HEK293T (cell line): ENCODE results near the gene RPS15A.
A peak's percentile ranks its signal among the peaks of the same experiment; 100 is the strongest.

Experiments
- CTCF ChIA-PET: fragments of 350-600 bp; formaldehyde crosslinking; extraction: SDS; loops from one replicate; lab custom pipeline; 2021; ENCODE audit warnings: antibody characterized with exemption, inconsistent platforms; lab: Yijun Ruan, JAX
- POLR2A ChIA-PET: fragments of 350-600 bp; formaldehyde crosslinking; extraction: SDS; loops from one replicate; lab custom pipeline; 2020; ENCODE audit warnings: antibody characterized with exemption, inconsistent platforms; lab: Yijun Ruan, JAX
- DNase-seq: peaks from one replicate; pipeline ENCODE4 v3.0.0; 2012; ENCODE audit warnings: mixed read lengths; ENCODE audit errors: extremely low spot score
- ARNT ChIP-seq: fragments of 450-650 bp; IDR thresholded peaks from 2 replicates; pipeline ENCODE4 v1.6.1; 2017; ENCODE audit warnings: mild to moderate bottlenecking
- BHLHE40 ChIP-seq: fragments of 450-650 bp; IDR thresholded peaks from 2 replicates; pipeline ENCODE4 v1.6.1; 2016; ENCODE audit warnings: mild to moderate bottlenecking, moderate library complexity, borderline replicate concordance
- CTBP1 ChIP-seq: fragments of 450-650 bp; IDR thresholded peaks from 2 replicates; pipeline ENCODE4 v1.6.1; 2016; ENCODE audit warnings: borderline replicate concordance
- ELF4 ChIP-seq: fragments of 450-650 bp; IDR thresholded peaks from 2 replicates; pipeline ENCODE4 v1.6.1; 2017; ENCODE audit warnings: antibody characterized with exemption
- FOXA1 ChIP-seq: fragments of 450-650 bp; IDR thresholded peaks from 2 replicates; pipeline ENCODE4 v1.6.1; 2016; ENCODE audit warnings: mild to moderate bottlenecking
- FOXK2 ChIP-seq: fragments of 450-650 bp; IDR thresholded peaks from 2 replicates; pipeline ENCODE4 v1.6.1; 2016; ENCODE audit warnings: mild to moderate bottlenecking
- FOXM1 ChIP-seq: fragments of 450-650 bp; IDR thresholded peaks from 2 replicates; pipeline ENCODE4 v1.6.1; 2017; ENCODE audit warnings: mild to moderate bottlenecking, borderline replicate concordance
- HDGF ChIP-seq: fragments of 450-650 bp; IDR thresholded peaks from 2 replicates; pipeline ENCODE4 v1.6.1; 2017; ENCODE audit warnings: antibody characterized with exemption, borderline replicate concordance
- L3MBTL2 ChIP-seq: fragments of 450-650 bp; conservative IDR thresholded peaks from 2 replicates; pipeline ENCODE4 v1.6.1; 2016; ENCODE audit warnings: mild to moderate bottlenecking
- LEF1 ChIP-seq: fragments of 450-650 bp; IDR thresholded peaks from 2 replicates; pipeline ENCODE4 v1.6.1; 2017; ENCODE audit warnings: mild to moderate bottlenecking, borderline replicate concordance
- NFRKB ChIP-seq: fragments of 450-650 bp; IDR thresholded peaks from 2 replicates; pipeline ENCODE4 v1.6.1; 2016; ENCODE audit warnings: mild to moderate bottlenecking, moderate library complexity
- PKNOX1 ChIP-seq: fragments of 450-650 bp; IDR thresholded peaks from 2 replicates; pipeline ENCODE4 v1.6.1; 2016
- SP1 ChIP-seq: fragments of 450-650 bp; IDR thresholded peaks from 2 replicates; pipeline ENCODE4 v1.6.1; 2017
- SUZ12 ChIP-seq: fragments of 450-650 bp; IDR thresholded peaks from 2 replicates; pipeline ENCODE4 v1.6.1; 2016; ENCODE audit warnings: mild to moderate bottlenecking
- TARDBP ChIP-seq: fragments of 450-650 bp; IDR thresholded peaks from 2 replicates; pipeline ENCODE4 v1.6.1; 2016
- ZNF384 ChIP-seq: fragments of 450-650 bp; IDR thresholded peaks from 2 replicates; pipeline ENCODE4 v1.6.1; 2016

Gene RPS15A

GRCh38 chr16:18789850-18790706, at the start of gene RPS15A:
RPS15A (minus strand) TSS chr16:18790334; CDS start chr16:18789113, 1,221 bp downstream.
- TF ChIP-seq BHLHE40 (no peak), CTBP1 (no peak), NFRKB (peak; percentile 94), ELF4 (peak; percentile 85), ARNT (no peak), PKNOX1 (no peak), FOXK2 (no peak), SUZ12 (no peak), FOXA1 (no peak), L3MBTL2 (0 out of 2 replicates have a peak, but pooled peaks have one; percentile 18), LEF1 (no peak), SP1 (no peak), TARDBP (no peak), FOXM1 (no peak), HDGF (no peak), ZNF384 (peak; percentile 96)
- ChIA-PET CTCF (interaction anchor here (1.0 kb wide), 1 partner anchor 12 kb away, joined by 6 read pairs; the partner anchor contains the start of gene ARL6IP1), POLR2A (interaction anchor here (0.6 to 7.1 kb wide), 22 partner anchors 10 to 765 kb away, joined by 3 to 172 read pairs (median 4); partner anchors contain the start of genes ARL6IP1, CLEC19A, COQ7 and TMC7)
- peak; percentile 97 for DNase-seq

DNA sequence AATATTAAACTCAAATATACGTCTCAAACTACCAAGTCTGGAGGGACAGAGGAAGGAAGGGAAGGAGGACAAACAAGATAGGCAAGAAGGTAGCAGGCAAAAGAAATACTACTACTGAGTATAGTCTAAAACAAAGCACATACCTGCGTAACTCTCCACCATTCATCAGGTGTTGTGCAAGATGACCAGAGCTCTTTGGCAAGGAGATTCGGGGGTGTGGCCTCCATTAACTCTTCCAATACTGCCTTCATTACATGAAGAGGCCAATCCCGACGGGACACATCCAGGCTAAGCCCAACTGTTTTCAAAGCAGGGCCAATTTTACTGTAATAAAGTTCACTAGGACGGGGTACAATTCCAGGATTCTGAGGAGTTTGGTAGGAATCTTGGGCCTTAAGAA, 49.4 kb upstream of the RPS15A start:
- no peak for DNase-seq
- CTCF ChIA-PET, result interaction anchor here (1.4 kb wide), 1 partner anchor 38 kb away, joined by 5 read pairs; the partner anchor contains the start of gene ARL6IP1
- TF ChIP-seq PKNOX1 (no peak), HDGF (no peak), SUZ12 (no peak), TARDBP (no peak), FOXK2 (no peak), ARNT (no peak), CTBP1 (no peak), ZNF384 (no peak), LEF1 (no peak), ELF4 (no peak), FOXM1 (no peak), FOXA1 (no peak), NFRKB (no peak), BHLHE40 (no peak), L3MBTL2 (no peak), SP1 (no peak)
- POLR2A ChIA-PET, result no interaction called here

- TF ChIP-seq PKNOX1 (no peak), TARDBP (no peak), FOXK2 (no peak), L3MBTL2 (no peak), SP1 (no peak), BHLHE40 (no peak), LEF1 (no peak), CTBP1 (no peak), FOXM1 (no peak), FOXA1 (no peak)
- ChIA-PET POLR2A (no interaction called here), CTCF (no interaction called here)
- DNase-seq, result no peak
These were observed 46.6 kb upstream of the RPS15A start for GRCh38 chr16:18836702-18837101.

DNA sequence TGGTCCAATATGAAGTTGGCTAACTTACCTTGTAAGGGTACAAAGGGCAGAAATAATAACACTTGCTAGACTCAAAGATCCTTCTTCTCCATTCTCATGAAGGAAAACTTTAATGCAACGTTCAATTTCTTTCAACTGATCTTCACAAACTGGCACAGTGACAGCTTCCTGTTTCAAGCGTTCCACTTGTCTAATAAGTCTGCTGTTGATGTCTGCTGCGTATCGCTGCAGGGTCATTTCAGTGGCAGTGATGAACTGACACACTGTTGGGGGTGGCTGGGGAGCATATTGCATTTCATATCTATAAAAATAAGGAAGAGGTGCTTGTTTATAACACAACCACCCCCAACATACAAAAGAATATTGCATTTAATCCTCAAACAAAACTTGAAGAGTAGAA, 44.7 kb upstream of the RPS15A start:
- TF ChIP-seq LEF1, result no peak
- ChIA-PET CTCF (no interaction called here), POLR2A (no interaction called here)
- DNase-seq, result no peak

- TF ChIP-seq SUZ12 (no peak), SP1 (no peak)
- CTCF ChIA-PET, result no interaction called here
- POLR2A ChIA-PET, result no interaction called here
These were observed 43.8 kb upstream of the RPS15A start for GRCh38 chr16:18833707-18834505.

GRCh38 chr16:18832613-18833012, 42.5 kb upstream of the RPS15A start:
- TF ChIP-seq FOXK2, result no peak
- no peak for TF ChIP-seq PKNOX1
- no peak for TF ChIP-seq FOXA1
- no peak for TF ChIP-seq ZNF384
- TF ChIP-seq ELF4, result no peak
- TF ChIP-seq LEF1, result no peak
- no peak for TF ChIP-seq NFRKB
- no peak for TF ChIP-seq L3MBTL2
- no peak for TF ChIP-seq SUZ12
- CTCF ChIA-PET, result no interaction called here
- DNase-seq, result no peak
- POLR2A ChIA-PET, result no interaction called here

More at GRCh38 chr16:18833707-18834505, 43.8 kb upstream of the RPS15A start:
- DNase-seq, result no peak
